ENCODE measurements around the gene PCDHB14.
"Not testable (repeated sequence)": the region's sequence is repeated elsewhere in the genome, so short reads cannot be mapped to it uniquely, and the experiment has no call there.

Gene PCDHB14

GRCh38 chr5:141223112-141223783, at the start of gene PCDHB14:
Gene PCDHB14, plus strand, starts transcription at chr5:141223343. Its CDS starts 163 bp downstream, at chr5:141223506.
- no peak for DNase-seq (ENCODE audit: low read depth in 2 of 2)

DNA sequence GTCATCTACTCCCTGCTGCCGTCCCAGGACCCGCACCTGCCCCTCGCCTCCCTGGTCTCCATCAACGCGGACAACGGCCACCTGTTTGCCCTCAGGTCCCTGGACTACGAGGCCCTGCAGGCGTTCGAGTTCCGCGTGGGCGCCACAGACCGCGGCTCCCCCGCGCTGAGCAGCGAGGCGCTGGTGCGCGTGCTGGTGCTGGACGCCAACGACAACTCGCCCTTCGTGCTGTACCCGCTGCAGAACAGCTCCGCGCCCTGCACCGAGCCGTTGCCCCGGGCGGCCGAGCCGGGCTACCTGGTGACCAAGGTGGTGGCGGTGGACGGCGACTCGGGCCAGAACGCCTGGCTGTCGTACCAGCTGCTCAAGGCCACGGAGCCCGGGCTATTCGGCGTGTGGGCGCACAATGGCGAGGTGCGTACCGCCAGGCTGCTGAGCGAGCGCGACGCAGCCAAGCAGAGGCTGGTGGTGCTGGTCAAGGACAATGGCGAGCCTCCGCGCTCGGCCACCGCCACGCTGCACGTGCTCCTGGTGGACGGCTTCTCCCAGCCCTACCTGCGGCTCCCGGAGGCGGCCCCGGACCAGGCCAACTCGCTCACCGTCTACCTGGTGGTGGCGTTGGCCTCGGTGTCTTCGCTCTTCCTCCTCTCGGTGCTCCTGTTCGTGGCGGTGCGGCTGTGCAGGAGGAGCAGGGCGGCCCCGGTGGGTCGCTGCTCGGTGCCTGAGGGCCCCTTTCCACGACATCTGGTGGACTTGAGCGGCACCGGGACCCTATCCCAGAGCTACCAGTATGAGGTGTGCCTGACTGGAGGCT, 48.6 kb upstream of the PCDHB14 start:
- DNase-seq (ENCODE audit: low read depth in 2 of 2) = not testable (repeated sequence)

- DNase-seq (ENCODE audit: low read depth in 2 of 2) = no peak
Measured at GRCh38 chr5:141175933-141176332, 47.2 kb upstream of the PCDHB14 start.

- not testable (repeated sequence) for DNase-seq (ENCODE audit: low read depth in 2 of 2)
Measured at GRCh38 chr5:141177577-141178191, 45.5 kb upstream of the PCDHB14 start, which contains the start of gene PCDHB8. Gene PCDHB8, plus strand, starts transcription at chr5:141177790. Its CDS starts 245 bp downstream, at chr5:141178035.

DNA sequence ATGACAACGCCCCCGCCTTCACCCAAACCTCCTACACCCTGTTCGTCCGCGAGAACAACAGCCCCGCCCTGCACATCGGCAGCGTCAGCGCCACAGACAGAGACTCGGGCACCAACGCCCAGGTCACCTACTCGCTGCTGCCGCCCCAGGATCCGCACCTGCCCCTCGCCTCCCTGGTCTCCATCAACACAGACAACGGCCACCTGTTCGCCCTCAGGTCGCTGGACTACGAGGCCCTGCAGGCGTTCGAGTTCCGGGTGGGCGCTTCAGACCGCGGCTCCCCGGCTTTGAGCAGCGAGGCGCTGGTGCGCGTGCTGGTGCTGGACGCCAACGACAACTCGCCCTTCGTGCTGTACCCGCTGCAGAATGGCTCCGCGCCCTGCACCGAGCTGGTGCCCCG, 43.8 kb upstream of the PCDHB14 start:
- DNase-seq (ENCODE audit: low read depth in 2 of 2) = not testable (repeated sequence)

DNA sequence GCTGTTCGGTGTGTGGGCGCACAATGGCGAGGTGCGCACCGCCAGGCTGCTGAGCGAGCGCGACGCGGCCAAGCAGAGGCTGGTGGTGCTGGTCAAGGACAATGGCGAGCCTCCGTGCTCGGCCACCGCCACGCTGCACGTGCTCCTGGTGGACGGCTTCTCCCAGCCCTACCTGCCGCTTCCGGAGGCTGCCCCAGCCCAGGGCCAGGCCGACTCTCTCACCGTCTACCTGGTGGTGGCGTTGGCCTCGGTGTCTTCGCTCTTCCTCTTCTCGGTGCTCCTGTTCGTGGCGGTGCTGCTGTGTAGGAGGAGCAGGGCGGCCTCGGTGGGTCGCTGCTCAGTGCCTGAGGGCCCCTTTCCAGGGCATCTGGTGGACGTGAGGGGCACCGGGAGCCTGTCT, 43.3 kb upstream of the PCDHB14 start:
- not testable (repeated sequence) for DNase-seq (ENCODE audit: low read depth in 2 of 2)

GRCh38 chr5:141180313-141180712, 42.8 kb upstream of the PCDHB14 start:
- no peak for DNase-seq (ENCODE audit: low read depth in 2 of 2)

DNA sequence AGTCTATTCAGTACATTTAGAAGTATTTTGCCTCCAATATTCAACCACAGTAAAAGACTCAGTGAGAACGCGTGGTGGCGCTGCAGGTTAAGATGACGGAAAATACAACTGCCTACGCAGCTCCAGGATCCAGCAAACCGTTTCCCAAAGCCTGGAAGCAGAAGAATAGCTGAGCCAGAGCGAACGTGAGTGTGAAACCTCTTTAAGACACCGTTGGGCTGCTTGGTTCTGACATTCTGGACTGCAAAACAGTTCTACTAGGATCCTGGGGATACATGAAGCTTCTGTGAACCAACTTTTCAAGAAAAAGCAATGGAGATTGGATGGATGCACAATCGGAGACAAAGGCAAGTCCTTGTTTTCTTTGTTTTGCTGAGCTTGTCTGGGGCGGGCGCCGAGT, 40.9 kb upstream of the PCDHB14 start, which contains the start of gene PCDHB16:
Gene PCDHB16 (plus strand): TSS at position 140 of the 400 bp plus-strand sequence. CDS start 173 bp downstream, at position 313.
- DNase-seq (ENCODE audit: low read depth in 2 of 2) = no peak

GRCh38 chr5:141184117-141184855, 38.9 kb upstream of the PCDHB14 start:
- not testable (repeated sequence) for DNase-seq (ENCODE audit: low read depth in 2 of 2)

GRCh38 chr5:141186897-141187512, 36.1 kb upstream of the PCDHB14 start, which contains the start of gene PCDHB9:
Gene PCDHB9, plus strand, starts transcription at chr5:141187161. Its CDS starts 158 bp downstream, at chr5:141187319.
- no peak for DNase-seq (ENCODE audit: low read depth in 2 of 2)

DNA sequence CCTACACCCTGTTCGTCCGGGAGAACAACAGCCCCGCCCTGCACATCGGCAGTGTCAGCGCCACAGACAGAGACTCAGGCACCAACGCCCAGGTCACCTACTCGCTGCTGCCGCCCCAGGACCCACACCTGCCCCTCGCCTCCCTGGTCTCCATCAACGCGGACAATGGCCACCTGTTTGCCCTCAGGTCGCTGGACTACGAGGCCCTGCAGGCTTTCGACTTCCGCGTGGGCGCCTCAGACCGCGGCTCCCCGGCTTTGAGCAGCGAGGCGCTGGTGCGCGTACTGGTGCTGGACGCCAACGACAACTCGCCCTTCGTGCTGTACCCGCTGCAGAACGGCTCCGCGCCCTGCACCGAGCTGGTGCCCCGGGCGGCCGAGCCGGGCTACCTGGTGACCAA, 34.5 kb upstream of the PCDHB14 start:
- DNase-seq (ENCODE audit: low read depth in 2 of 2) = not testable (repeated sequence)

DNA sequence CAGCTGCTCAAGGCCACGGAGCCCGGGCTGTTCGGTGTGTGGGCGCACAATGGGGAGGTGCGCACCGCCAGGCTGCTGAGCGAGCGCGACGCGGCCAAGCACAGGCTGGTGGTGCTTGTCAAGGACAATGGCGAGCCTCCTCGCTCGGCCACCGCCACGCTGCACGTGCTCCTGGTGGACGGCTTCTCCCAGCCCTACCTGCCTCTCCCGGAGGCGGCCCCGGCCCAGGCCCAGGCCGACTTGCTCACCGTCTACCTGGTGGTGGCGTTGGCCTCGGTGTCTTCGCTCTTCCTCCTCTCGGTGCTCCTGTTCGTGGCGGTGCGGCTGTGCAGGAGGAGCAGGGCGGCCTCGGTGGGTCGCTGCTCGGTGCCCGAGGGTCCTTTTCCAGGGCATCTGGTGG, 34.0 kb upstream of the PCDHB14 start:
- not testable (repeated sequence) for DNase-seq (ENCODE audit: low read depth in 2 of 2)

DNA sequence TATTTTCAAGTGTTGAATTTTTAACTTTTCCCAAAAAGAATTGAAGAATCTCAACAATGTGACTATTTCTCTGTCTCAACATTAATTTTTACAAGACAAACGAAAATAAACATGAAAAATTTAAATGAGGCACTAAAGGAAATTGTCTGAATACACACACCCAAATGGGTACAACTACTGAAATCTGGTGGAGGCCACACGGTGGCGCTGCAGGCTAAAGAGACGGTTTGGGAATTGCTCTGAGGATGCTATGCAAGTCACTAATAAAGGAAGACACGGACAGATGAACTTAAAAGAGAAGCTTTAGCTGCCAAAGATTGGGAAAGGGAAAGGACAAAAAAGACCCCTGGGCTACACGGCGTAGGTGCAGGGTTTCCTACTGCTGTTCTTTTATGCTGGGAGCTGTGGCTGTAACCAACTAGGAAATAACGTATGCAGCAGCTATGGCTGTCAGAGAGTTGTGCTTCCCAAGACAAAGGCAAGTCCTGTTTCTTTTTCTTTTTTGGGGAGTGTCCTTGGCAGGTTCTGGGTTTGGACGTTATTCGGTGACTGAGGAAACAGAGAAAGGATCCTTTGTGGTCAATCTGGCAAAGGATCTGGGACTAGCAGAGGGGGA, 30.9 kb upstream of the PCDHB14 start, which contains the start of gene PCDHB10:
Gene PCDHB10 (plus strand): TSS at position 244 of the 616 bp plus-strand sequence. CDS start 200 bp downstream, at position 444.
- no peak for DNase-seq (ENCODE audit: low read depth in 2 of 2)

GRCh38 chr5:141194332-141194731, 28.8 kb upstream of the PCDHB14 start:
- DNase-seq (ENCODE audit: low read depth in 2 of 2) = not testable (repeated sequence)

GRCh38 chr5:141196363-141196762, 26.8 kb upstream of the PCDHB14 start:
- no peak for DNase-seq (ENCODE audit: low read depth in 2 of 2)

- DNase-seq (ENCODE audit: low read depth in 2 of 2) = no peak
Measured at GRCh38 chr5:141199359-141200235, 23.5 kb upstream of the PCDHB14 start, which contains the start of gene PCDHB11. Gene PCDHB11, plus strand, starts transcription at chr5:141199627. Its CDS starts 148 bp downstream, at chr5:141199775.

DNA sequence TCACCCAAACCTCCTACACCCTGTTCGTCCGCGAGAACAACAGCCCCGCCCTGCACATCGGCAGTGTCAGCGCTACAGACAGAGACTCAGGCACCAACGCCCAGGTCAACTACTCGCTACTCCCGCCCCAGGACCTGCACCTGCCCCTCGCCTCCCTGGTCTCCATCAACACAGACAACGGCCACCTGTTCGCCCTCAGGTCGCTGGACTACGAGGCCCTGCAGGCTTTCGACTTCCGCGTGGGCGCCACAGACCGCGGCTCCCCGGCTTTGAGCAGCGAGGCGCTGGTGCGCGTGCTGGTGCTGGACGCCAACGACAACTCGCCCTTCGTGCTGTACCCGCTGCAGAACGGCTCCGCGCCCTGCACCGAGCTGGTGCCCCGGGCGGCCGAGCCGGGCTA, 22.0 kb upstream of the PCDHB14 start:
- DNase-seq (ENCODE audit: low read depth in 2 of 2) = not testable (repeated sequence)

DNA sequence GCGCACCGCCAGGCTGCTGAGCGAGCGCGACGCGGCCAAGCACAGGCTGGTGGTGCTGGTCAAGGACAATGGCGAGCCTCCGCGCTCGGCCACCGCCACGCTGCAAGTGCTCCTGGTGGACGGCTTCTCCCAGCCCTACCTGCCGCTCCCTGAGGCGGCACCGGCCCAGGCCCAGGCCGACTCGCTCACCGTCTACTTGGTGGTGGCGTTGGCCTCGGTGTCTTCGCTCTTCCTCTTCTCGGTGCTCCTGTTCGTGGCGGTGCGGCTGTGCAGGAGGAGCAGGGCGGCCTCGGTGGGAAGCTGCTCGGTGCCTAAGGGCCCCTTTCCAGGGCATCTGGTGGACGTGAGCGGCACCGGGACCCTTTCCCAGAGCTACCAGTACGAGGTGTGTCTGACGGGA, 21.5 kb upstream of the PCDHB14 start:
- not testable (repeated sequence) for DNase-seq (ENCODE audit: low read depth in 2 of 2)

GRCh38 chr5:141208478-141208877, 14.7 kb upstream of the PCDHB14 start, which contains the start of gene PCDHB12:
Gene PCDHB12, plus strand, starts transcription at chr5:141208719. Its CDS starts 189 bp downstream, at chr5:141208908.
- no peak for DNase-seq (ENCODE audit: low read depth in 2 of 2)

Measured in stimulated activated CD8-positive, alpha-beta memory T cell treated with anti-CD3 and anti-CD28 coated beads, Interleukin-2, amount 100 ng/mL, for 48 hours (primary cell).